ENCODE results near the gene SUDS3. TPM values are rescaled to one million over a fixed set of nuclear protein-coding genes. Genes with fewer than 3 reads are reported as not detected.

Gene SUDS3
- total and polyA plus RNA-seq, 12 donors: 7.5 to 28.0 (median 21.6) TPM

DNA sequence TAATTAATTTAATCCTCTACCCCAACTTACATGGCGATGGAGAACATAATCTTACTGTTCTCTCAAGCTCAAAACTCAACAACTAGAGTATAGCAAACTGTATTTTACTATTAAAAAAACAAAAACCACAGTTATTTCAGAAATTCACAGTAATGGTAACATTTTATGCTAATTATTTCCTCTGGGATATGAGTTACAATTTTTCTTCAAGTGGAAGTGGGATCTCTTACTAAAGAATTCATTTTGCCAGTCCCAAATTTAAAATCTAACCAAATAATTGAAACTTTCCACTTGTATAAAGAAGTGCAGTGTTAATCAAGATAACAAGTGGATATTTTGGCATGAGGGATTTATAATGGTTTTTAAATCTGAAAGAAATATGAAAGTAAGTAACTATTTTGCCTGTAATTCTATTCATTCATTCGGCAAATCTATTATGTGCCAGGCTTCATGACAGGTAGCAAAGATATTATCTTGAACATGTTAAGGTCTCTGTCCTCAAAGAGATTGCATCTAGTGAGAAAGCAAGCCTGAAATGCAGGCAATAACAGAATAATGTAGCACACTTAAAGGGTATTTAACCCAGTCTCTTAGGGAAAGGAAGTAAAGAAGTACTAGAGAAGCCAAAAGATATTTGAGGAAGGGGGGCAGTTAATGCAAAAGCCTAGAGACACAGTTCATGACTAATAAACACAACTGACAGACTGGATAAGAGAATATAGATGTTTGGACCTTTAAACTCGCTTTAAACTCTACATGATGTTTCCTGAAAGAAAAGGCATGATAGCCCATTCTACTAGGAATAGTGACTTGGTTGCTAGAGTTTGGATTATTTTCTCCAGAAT lies 47.6 kb upstream of the SUDS3 start:
- TF ChIP-seq, protein P1, sequence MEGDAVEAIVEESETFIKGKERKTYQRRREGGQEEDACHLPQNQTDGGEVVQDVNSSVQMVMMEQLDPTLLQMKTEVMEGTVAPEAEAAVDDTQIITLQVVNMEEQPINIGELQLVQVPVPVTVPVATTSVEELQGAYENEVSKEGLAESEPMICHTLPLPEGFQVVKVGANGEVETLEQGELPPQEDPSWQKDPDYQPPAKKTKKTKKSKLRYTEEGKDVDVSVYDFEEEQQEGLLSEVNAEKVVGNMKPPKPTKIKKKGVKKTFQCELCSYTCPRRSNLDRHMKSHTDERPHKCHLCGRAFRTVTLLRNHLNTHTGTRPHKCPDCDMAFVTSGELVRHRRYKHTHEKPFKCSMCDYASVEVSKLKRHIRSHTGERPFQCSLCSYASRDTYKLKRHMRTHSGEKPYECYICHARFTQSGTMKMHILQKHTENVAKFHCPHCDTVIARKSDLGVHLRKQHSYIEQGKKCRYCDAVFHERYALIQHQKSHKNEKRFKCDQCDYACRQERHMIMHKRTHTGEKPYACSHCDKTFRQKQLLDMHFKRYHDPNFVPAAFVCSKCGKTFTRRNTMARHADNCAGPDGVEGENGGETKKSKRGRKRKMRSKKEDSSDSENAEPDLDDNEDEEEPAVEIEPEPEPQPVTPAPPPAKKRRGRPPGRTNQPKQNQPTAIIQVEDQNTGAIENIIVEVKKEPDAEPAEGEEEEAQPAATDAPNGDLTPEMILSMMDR (IDR thresholded peaks at IDR 0.05): no peak
- no peak overlapping the region for H3K4me3 ChIP-seq
- intact Hi-C loops (cut with DNase I): no loop called here
- H3K36me3 ChIP-seq: peaks cover 0 to 4% (median 0%) of the 10 kb centered on the region in 9 donors
- H3K27me3 ChIP-seq: no peaks in the 10 kb centered on the region
- ATAC-seq (no peak), DNase-seq (no peak)
- H3K9me3 ChIP-seq: no peaks in the 10 kb centered on the region
- peaks cover 0 to 61% (median 31%) of the 10 kb centered on the region in 9 donors for H3K4me1 ChIP-seq
- no peak overlapping the region for H3K27ac ChIP-seq
- WGBS, 2 donors: 78 to 81% methylated on average over 3 of the region's 3 CpGs

GRCh38 chr12:118330421-118331018 lies 45.8 kb upstream of the SUDS3 start:
- WGBS, 2 donors: 49 to 52% methylated on average over 3 of the region's 3 CpGs
- DNase-seq: no peak
- H3K9me3 ChIP-seq: no peaks in the 10 kb centered on the region
- peak in 3 of 8 donors; percentile 38 to 67 (median 47) for ATAC-seq
- H3K4me1 ChIP-seq: peaks cover 0 to 67% (median 31%) of the 10 kb centered on the region in 9 donors
- H3K4me3 ChIP-seq: peak overlapping the region in 1 of 10 donors; percentile 3
- intact Hi-C loops (cut with DNase I): no loop called here
- H3K27ac ChIP-seq: peak overlapping the region in 2 of 10 donors; percentile 3 to 56
- H3K36me3 ChIP-seq: peaks cover 0 to 5% (median 0%) of the 10 kb centered on the region in 9 donors
- no peaks in the 10 kb centered on the region for H3K27me3 ChIP-seq
- TF ChIP-seq, protein P1 (IDR thresholded peaks at IDR 0.05): no peak

GRCh38 chr12:118332511-118332910 lies 43.8 kb upstream of the SUDS3 start:
- no peak overlapping the region for H3K27ac ChIP-seq
- H3K9me3 ChIP-seq: no peaks in the 10 kb centered on the region
- no peak overlapping the region for H3K4me3 ChIP-seq
- no peaks in the 10 kb centered on the region for H3K27me3 ChIP-seq
- 91% methylated on average over 4 of the region's 4 CpGs for WGBS, 2 donors
- intact Hi-C loops (cut with DNase I): no loop called here
- ATAC-seq: no peak
- peaks cover 0 to 5% (median 0%) of the 10 kb centered on the region in 9 donors for H3K36me3 ChIP-seq
- no peak for DNase-seq
- TF ChIP-seq, protein P1 (IDR thresholded peaks at IDR 0.05): no peak
- H3K4me1 ChIP-seq: peaks cover 0 to 64% (median 26%) of the 10 kb centered on the region in 9 donors

GRCh38 chr12:118334241-118334640 lies 42.1 kb upstream of the SUDS3 start:
- ATAC-seq (no peak), DNase-seq (no peak)
- peaks cover 0 to 47% (median 12%) of the 10 kb centered on the region in 9 donors for H3K4me1 ChIP-seq
- H3K9me3 ChIP-seq: no peaks in the 10 kb centered on the region
- intact Hi-C loops (cut with DNase I): no loop called here
- no peaks in the 10 kb centered on the region for H3K27me3 ChIP-seq
- H3K27ac ChIP-seq: no peak overlapping the region
- WGBS, 2 donors: 97 to 98% methylated on average over 3 of the region's 3 CpGs
- H3K36me3 ChIP-seq: peaks cover 0 to 5% (median 0%) of the 10 kb centered on the region in 9 donors
- TF ChIP-seq, protein P1 (IDR thresholded peaks at IDR 0.05): no peak
- H3K4me3 ChIP-seq: no peak overlapping the region
